ENCODE data around the gene LANCL3. TPM values are rescaled to one million over a fixed set of nuclear protein-coding genes. Genes with fewer than 3 reads are reported as not detected.

The LANCL3 gene
- total RNA-seq, 4 donors from 2014 or later, result 1.9 to 6.6 (median 3.3) TPM

DNA sequence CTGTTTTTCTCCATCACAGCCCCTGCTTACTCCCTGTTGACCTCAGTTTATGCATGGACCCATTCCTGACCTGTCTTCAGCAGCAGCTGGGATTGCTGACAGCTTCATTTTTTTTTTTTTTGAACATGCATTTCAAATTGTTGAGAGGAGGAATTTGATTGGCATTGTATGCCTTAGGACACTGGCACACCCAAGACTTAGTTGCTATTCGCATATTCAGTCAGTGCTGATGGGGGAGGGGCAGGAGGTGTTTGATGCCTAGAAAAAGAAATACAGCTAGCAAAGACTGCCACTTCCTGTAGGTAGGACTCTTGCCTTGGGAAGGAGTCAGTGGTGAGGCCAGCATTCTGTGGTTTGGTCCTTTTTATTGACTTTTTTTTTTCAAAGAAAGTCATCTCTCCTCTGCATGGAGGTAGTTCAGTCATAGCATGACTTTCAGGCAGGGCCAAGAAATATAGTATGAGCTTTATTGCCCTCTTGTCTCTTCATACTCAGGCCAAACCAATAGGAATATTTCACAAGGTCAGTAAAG, 80.5 kb downstream of the LANCL3 start:
- no peaks in the 10 kb centered on the region for H3K9me3 ChIP-seq
- no peak overlapping the region for H3K27ac ChIP-seq
- intact Hi-C loops (cut with DNase I), result no loop called here
- no peak for DNase-seq
- WGBS, 2 donors, result 40 to 78% methylated on average over 1 of the region's 1 CpG
- H3K4me3 ChIP-seq, result no peak overlapping the region
- H3K27me3 ChIP-seq, result no peaks in the 10 kb centered on the region
- peaks cover 0 to 7% (median 0%) of the 10 kb centered on the region in 3 donors for H3K4me1 ChIP-seq
- no peaks in the 10 kb centered on the region for H3K36me3 ChIP-seq
- no peak for TF ChIP-seq POLR2A (IDR thresholded peaks at IDR 0.05)
- TF ChIP-seq, protein P1, sequence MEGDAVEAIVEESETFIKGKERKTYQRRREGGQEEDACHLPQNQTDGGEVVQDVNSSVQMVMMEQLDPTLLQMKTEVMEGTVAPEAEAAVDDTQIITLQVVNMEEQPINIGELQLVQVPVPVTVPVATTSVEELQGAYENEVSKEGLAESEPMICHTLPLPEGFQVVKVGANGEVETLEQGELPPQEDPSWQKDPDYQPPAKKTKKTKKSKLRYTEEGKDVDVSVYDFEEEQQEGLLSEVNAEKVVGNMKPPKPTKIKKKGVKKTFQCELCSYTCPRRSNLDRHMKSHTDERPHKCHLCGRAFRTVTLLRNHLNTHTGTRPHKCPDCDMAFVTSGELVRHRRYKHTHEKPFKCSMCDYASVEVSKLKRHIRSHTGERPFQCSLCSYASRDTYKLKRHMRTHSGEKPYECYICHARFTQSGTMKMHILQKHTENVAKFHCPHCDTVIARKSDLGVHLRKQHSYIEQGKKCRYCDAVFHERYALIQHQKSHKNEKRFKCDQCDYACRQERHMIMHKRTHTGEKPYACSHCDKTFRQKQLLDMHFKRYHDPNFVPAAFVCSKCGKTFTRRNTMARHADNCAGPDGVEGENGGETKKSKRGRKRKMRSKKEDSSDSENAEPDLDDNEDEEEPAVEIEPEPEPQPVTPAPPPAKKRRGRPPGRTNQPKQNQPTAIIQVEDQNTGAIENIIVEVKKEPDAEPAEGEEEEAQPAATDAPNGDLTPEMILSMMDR (IDR thresholded peaks at IDR 0.05), result no peak

DNA sequence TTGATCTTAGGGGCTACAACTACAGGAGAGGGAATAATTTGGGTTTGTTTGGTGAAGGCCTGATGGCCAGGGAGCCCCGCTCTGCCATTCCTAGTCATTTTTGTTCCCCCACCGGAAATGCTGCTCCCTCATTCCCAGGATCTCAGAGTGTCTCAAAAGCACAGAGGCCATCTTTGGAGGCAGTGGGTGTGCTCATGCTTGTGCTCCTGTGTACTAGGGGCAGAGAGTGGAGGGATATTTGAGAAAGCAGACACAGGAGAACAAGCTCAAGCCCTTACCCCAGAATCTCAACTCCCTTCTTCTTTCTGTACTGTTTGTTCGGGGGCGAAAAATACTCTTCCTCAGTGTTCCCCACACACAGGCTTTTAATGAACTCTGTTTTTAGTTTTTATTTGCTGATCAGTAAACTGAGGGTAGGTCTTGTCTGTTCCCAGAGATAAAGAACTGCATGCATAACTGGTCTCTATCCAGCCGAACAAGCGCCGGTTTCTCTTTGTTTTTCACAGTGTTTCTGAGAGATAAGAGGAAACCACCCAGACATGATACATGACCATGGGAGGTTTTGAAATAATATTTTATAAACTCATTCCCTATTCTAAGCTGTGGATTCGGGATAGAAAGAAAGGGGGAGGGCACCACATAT, 81.2 kb downstream of the LANCL3 start:
- no peaks in the 10 kb centered on the region for H3K36me3 ChIP-seq
- intact Hi-C loops (cut with DNase I), result no loop called here
- no peak overlapping the region for H3K27ac ChIP-seq
- no peaks in the 10 kb centered on the region for H3K9me3 ChIP-seq
- DNase-seq, result no peak
- WGBS, 2 donors, result 80 to 87% methylated on average over 4 to 8 of the region's 8 CpGs
- no peaks in the 10 kb centered on the region for H3K27me3 ChIP-seq
- H3K4me1 ChIP-seq, result peaks cover 0 to 7% (median 0%) of the 10 kb centered on the region in 3 donors
- no peak overlapping the region for H3K4me3 ChIP-seq
- no peak for TF ChIP-seq POLR2A (IDR thresholded peaks at IDR 0.05)
- TF ChIP-seq, protein P1 (IDR thresholded peaks at IDR 0.05), result no peak

DNA sequence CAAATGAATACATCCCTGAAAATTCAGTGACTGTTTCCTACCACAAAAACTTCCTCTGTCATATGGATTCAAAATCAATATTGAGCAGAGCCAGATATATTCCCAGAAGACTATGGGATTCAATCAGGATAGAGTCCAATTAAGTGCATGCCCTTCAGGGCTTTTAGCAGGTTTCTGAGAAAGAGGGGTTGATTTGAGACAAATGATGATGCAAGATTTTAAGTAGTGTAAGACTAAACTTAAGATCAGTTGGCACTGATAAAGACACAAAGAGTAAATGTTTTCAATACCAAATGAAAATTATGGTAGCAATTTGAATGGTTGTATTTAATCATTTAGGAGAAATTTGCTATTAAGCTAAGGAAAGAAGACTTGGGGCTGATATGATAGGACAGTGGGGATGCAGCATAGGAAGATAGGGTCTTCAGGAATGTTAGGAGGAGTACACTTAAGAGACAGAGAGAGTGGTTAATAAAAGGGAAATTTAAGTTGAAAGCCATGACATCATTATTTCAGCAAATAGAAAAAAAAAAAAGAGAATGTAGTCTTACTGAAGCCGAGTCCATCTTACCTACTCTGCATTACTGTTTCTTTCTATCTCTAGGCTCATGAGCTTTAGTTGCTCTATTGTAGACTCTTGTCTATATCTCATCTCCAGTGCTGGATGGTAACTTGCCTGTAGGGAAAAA, 82.1 kb downstream of the LANCL3 start:
- intact Hi-C loops (cut with DNase I), result no loop called here
- Histone ChIP-seq H3K4me1 (peaks cover 0 to 7% (median 0%) of the 10 kb centered on the region in 3 donors), H3K9me3 (no peaks in the 10 kb centered on the region), H3K4me3 (no peak overlapping the region), H3K27ac (no peak overlapping the region), H3K36me3 (no peaks in the 10 kb centered on the region), H3K27me3 (no peaks in the 10 kb centered on the region)
- TF ChIP-seq, protein P1 (IDR thresholded peaks at IDR 0.05), result no peak
- TF ChIP-seq POLR2A (IDR thresholded peaks at IDR 0.05), result no peak
- no peak for DNase-seq
- 59 to 100% methylated on average over 1 of the region's 1 CpG for WGBS, 2 donors

DNA sequence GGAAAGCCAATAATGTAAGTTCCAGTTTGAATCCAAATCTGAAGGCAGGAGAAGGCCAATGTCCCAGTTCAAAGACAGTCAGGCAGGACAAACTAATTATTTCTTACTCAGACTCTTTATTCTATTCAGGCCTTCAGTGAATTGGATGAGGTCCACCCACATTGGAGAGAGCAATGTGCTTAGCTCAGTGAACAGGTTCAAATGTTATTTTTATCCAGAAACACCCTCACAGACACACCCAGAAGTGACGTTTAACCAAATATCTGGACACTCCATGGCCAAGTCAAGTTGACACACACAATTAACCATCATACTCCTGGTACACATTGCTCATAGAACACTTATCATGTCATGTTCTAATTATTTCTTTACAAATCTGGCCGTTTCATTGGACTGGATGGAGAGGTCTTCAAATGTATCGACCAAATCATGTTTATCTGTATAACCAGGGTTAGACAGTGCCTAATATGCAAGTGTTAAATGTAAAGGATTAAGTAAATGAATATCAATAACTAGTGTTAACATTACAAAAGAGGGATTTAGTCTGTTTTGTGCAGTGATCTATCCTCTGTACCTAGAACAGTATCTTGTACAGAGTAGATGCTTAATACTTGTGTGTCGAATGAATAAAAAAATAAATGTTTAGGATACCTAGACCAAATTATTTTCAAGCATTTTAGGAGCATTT, 87.0 kb downstream of the LANCL3 start:
- 65 to 73% methylated on average over 4 of the region's 4 CpGs for WGBS, 2 donors
- Histone ChIP-seq H3K27ac (no peak overlapping the region), H3K4me1 (no peaks in the 10 kb centered on the region), H3K27me3 (no peaks in the 10 kb centered on the region), H3K9me3 (no peaks in the 10 kb centered on the region), H3K4me3 (no peak overlapping the region), H3K36me3 (no peaks in the 10 kb centered on the region)
- TF ChIP-seq POLR2A (IDR thresholded peaks at IDR 0.05), result no peak
- TF ChIP-seq, protein P1 (IDR thresholded peaks at IDR 0.05), result no peak
- intact Hi-C loops (cut with DNase I), result no loop called here
- no peak for DNase-seq

DNA sequence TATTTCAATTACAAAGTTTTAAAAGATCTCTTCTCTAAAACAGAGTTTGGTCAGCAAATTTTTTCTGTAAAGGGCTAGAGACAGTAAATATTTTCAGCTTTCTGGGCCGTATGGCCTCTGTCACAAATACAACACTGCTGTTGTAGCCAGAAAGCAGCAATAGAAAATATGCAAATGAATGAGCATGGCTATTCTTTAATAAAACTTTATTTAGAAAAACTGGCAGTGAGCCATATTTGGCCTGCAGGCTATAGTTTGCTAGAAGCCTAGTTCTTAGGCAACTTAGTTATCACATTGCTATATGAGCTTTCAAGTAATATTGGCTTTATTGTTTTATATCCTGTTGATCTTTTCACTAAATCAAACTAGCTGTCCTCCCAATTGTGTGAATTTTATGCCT, 87.6 kb downstream of the LANCL3 start:
- Histone ChIP-seq H3K36me3 (no peaks in the 10 kb centered on the region), H3K9me3 (no peaks in the 10 kb centered on the region), H3K27me3 (no peaks in the 10 kb centered on the region), H3K4me1 (no peaks in the 10 kb centered on the region), H3K4me3 (no peak overlapping the region), H3K27ac (no peak overlapping the region)
- no peak for TF ChIP-seq POLR2A (IDR thresholded peaks at IDR 0.05)
- TF ChIP-seq, protein P1 (IDR thresholded peaks at IDR 0.05), result no peak
- 69 to 88% methylated on average over 1 of the region's 1 CpG for WGBS, 2 donors
- DNase-seq, result no peak
- intact Hi-C loops (cut with DNase I), result no loop called here
